Stimulated activated CD4-positive, alpha-beta T cell treated with anti-CD3 and anti-CD28 coated beads, Interleukin-2, amount 100 ng/mL, for 48 hours (primary cell): Measurements from ENCODE around the gene NR2F1.

Experiments
- DNase-seq, 2 donors: peaks; one replicate each; pipeline ENCODE4 v3.0.0-alpha.2; 2020

NR2F1 gene

GRCh38 chr5:93591323-93591945 lies 8.4 kb downstream of the NR2F1 start:
- no peak for DNase-seq

- DNase-seq, result no peak
Measured at GRCh38 chr5:93592883-93593282, 9.9 kb downstream of the NR2F1 start.

- DNase-seq, result no peak
Measured at GRCh38 chr5:93593476-93594131, 10.6 kb downstream of the NR2F1 start.

GRCh38 chr5:93594591-93595419 lies 11.8 kb downstream of the NR2F1 start:
- no peak for DNase-seq

GRCh38 chr5:93595420-93596147 lies 12.6 kb downstream of the NR2F1 start:
- DNase-seq, result no peak

GRCh38 chr5:93596310-93596675 lies 13.3 kb downstream of the NR2F1 start:
- DNase-seq, result no peak

- DNase-seq, result no peak
Measured at GRCh38 chr5:93596676-93597490, 13.9 kb downstream of the NR2F1 start.

- no peak for DNase-seq
Measured at GRCh38 chr5:93598091-93599000, 15.3 kb downstream of the NR2F1 start.

- no peak for DNase-seq
Measured at GRCh38 chr5:93599001-93599379, 16.0 kb downstream of the NR2F1 start.

- DNase-seq, result no peak
Measured at GRCh38 chr5:93599399-93600120, 16.5 kb downstream of the NR2F1 start.

- no peak for DNase-seq
Measured at GRCh38 chr5:93600409-93601070, 17.5 kb downstream of the NR2F1 start.

- no peak for DNase-seq
Measured at GRCh38 chr5:93601071-93601801, 18.2 kb downstream of the NR2F1 start.

GRCh38 chr5:93601802-93602155 lies 18.8 kb downstream of the NR2F1 start:
- DNase-seq, result no peak

- DNase-seq, result no peak
Measured at GRCh38 chr5:93602241-93603077, 19.4 kb downstream of the NR2F1 start.

GRCh38 chr5:93603078-93603792 lies 20.2 kb downstream of the NR2F1 start:
- DNase-seq, result no peak

- no peak for DNase-seq
Measured at GRCh38 chr5:93603793-93604643, 21.0 kb downstream of the NR2F1 start.
